K562 (cell line): Measurements from ENCODE around the gene MYO15B. TPM values are rescaled to one million over a fixed set of nuclear protein-coding genes. Genes with fewer than 3 reads are reported as not detected.
A peak's percentile ranks its signal among the peaks of the same experiment; 100 is the strongest.

ENCODE experiments used
- ATAC-seq: fragments of 200-7000 bp; cut with Tn5 transposase; 3 replicates; pipeline ENCODE4 v1.9.1; 2020; ENCODE audit warnings: moderate library complexity
- BruUV-seq: library from RNA; stranded (reverse); fragments of 400-500 nt; replicated peaks from 2 replicates; lab custom pipeline; 2021; lab: Mats Ljungman, UMichigan
- CTCF ChIA-PET: fragments of 300-600 bp; formaldehyde crosslinking; extraction: SDS; loops from one replicate; lab custom pipeline; 2021; ENCODE audit warnings: low intra/inter-chr PET ratio; lab: Yijun Ruan, JAX
- POLR2A ChIA-PET: fragments of 300-600, 350-650 bp; sonication (Branson Sonifier 250); formaldehyde crosslinking; extraction: SDS; loops from one replicate; lab custom pipeline; 2021; ENCODE audit warnings: antibody characterized with exemption, inconsistent platforms; lab: Yijun Ruan, JAX
- DNase-seq, 4 experiments: peaks; one replicate each; pipeline versions ENCODE4 v3.0.0 to v3.0.0-alpha.2; 2011 to 2018; ENCODE audit warnings: low spot score in 3 of 4, mixed read lengths in 3 of 4; ENCODE audit errors: extremely low read depth in 1 of 4
- FAIRE-seq: peaks from 2 replicates; lab custom pipeline; 2011; peaks lifted over from hg19 to GRCh38; lab: Jason Lieb, UNC
- H2AFZ ChIP-seq: 2 replicates; pipeline ENCODE4 v1.6.0; 2011; ENCODE audit warnings: low read depth, low read length, control low read depth, inconsistent platforms
- H3K27ac ChIP-seq: fragments of 200-600 bp; 3 replicates; pipeline ENCODE4 v1.8.0; 2011; ENCODE audit warnings: low read depth, mild to moderate bottlenecking, control low read depth, inconsistent platforms, low read length, moderate library complexity, mixed read lengths; ENCODE audit errors: extremely low read depth
- H3K27me3 ChIP-seq, 2 experiments: fragments of 300-600 bp in 1 of 2; 2 replicates in 1 of 2; 3 replicates in 1 of 2; pipeline versions ENCODE4 v1.6.0 to v1.8.0; 2011; ENCODE audit warnings: inconsistent platforms in 2 of 2, low read length in 2 of 2, mild to moderate bottlenecking in 1 of 2, mixed read lengths in 1 of 2, moderate library complexity in 1 of 2; ENCODE audit not compliant: control insufficient read depth in 2 of 2, insufficient read depth in 2 of 2
- H3K36me3 ChIP-seq: fragments of 300-600 bp; 3 replicates; pipeline ENCODE4 v1.8.0; 2011; ENCODE audit warnings: mild to moderate bottlenecking, low read length, inconsistent platforms; ENCODE audit not compliant: control insufficient read depth, insufficient read depth
- H3K4me1 ChIP-seq, 2 experiments: fragments of 200-600 bp in 1 of 2; replicated peaks in 1 of 2; 2 replicates in 1 of 2; 3 replicates in 1 of 2; pipeline versions ENCODE4 v1.5.1 to v1.8.0; 2011; ENCODE audit warnings: inconsistent platforms in 2 of 2, low read length in 2 of 2, mild to moderate bottlenecking in 1 of 2, mixed read lengths in 1 of 2, moderate library complexity in 1 of 2; ENCODE audit not compliant: control insufficient read depth in 2 of 2, insufficient read depth in 2 of 2
- H3K4me2 ChIP-seq: 2 replicates; pipeline ENCODE4 v1.6.1; 2011; ENCODE audit warnings: low read length, control low read depth, inconsistent platforms, mixed read lengths; ENCODE audit not compliant: insufficient read depth
- H3K4me3 ChIP-seq: fragments of 200-600 bp; sonication (generic), shearing (Covaris generic); 2 replicates; pipeline ENCODE4 v1.5.1; 2016; ENCODE audit warnings: control low read depth, inconsistent platforms
- H3K79me2 ChIP-seq: fragments of 200-600 bp; 3 replicates; pipeline ENCODE4 v1.8.0; 2011; ENCODE audit warnings: low read length, inconsistent platforms; ENCODE audit not compliant: control insufficient read depth, insufficient read depth
- H3K9ac ChIP-seq, 2 experiments: 2 replicates each; pipeline versions ENCODE4 v1.6.0 to v1.6.1; 2011; ENCODE audit warnings: low read depth in 2 of 2, low read length in 2 of 2, control low read depth in 1 of 2, inconsistent platforms in 1 of 2, mild to moderate bottlenecking in 1 of 2, mixed read lengths in 1 of 2; ENCODE audit not compliant: insufficient read depth in 1 of 2
- H3K9me1 ChIP-seq: one replicate; pipeline ENCODE4 v1.6.0; 2011; ENCODE audit warnings: inconsistent platforms, mild to moderate bottlenecking, low read length, moderate library complexity; ENCODE audit not compliant: control insufficient read depth, insufficient read depth
- H3K9me3 ChIP-seq: replicated peaks from 2 replicates; pipeline ENCODE4 v1.5.1; 2011; ENCODE audit warnings: low read depth, low read length, inconsistent platforms; ENCODE audit not compliant: control insufficient read depth, insufficient read depth
- H4K20me1 ChIP-seq: replicated peaks from 2 replicates; pipeline ENCODE4 v1.6.1; 2011; ENCODE audit warnings: low read length, inconsistent platforms, mixed read lengths; ENCODE audit not compliant: control insufficient read depth, insufficient read depth
- CBX2 ChIP-seq: fragments of 200-600 bp; sonication (generic); IDR thresholded peaks from one replicate; pipeline ENCODE4 v1.6.1; 2012; ENCODE audit warnings: mild to moderate bottlenecking, low read length, inconsistent platforms; ENCODE audit not compliant: insufficient read depth, poor library complexity, severe bottlenecking
- ETV6 ChIP-seq, 3 experiments: fragments of 150-350 bp in 1 of 3; sonication (generic) in 1 of 3; formaldehyde crosslinking in 1 of 3; IDR thresholded peaks; 2 replicates each; pipeline versions ENCODE4 v1.6.1 to v1.8.0; 2014 to 2022; ENCODE audit warnings: borderline replicate concordance in 2 of 3, low read depth in 2 of 3, antibody characterized with exemption in 1 of 3, low read length in 1 of 3, mild to moderate bottlenecking in 1 of 3, missing genetic modification reagents in 1 of 3
- GABPB1 ChIP-seq: sonication (generic); formaldehyde crosslinking; IDR thresholded peaks from 2 replicates; pipeline ENCODE4 v1.8.0; 2022; ENCODE audit warnings: mild to moderate bottlenecking, missing genetic modification reagents
- GABPB2 ChIP-seq: fragments of 250-450 bp; sonication (Bioruptor Pico); conservative IDR thresholded peaks from 2 replicates; pipeline ENCODE4 v1.5.1; 2021; ENCODE audit warnings: mild to moderate bottlenecking
- JUND ChIP-seq, 2 experiments: IDR thresholded peaks; 2 replicates in 1 of 2; 3 replicates in 1 of 2; pipeline ENCODE4 v1.6.1; 2011; ENCODE audit warnings: borderline replicate concordance in 2 of 2, low read depth in 2 of 2, low read length in 2 of 2, improper control_type of control experiment in 1 of 2, missing biosample characterization in 1 of 2, missing genetic modification characterization in 1 of 2, missing genetic modification reagents in 1 of 2
- MTA1 ChIP-seq: fragments of 450-650 bp; IDR thresholded peaks from 2 replicates; pipeline ENCODE4 v1.6.1; 2017; ENCODE audit warnings: borderline replicate concordance
- PHF20 ChIP-seq: fragments of 450-650 bp; IDR thresholded peaks from 2 replicates; pipeline ENCODE4 v1.6.1; 2018; ENCODE audit not compliant: partially characterized antibody
- RBFOX2 ChIP-seq: fragments of 200-400 bp; formaldehyde crosslinking; IDR thresholded peaks from 2 replicates; pipeline ENCODE4 v1.6.1; 2017; ENCODE audit warnings: low read depth, mild to moderate bottlenecking, low read length, moderate library complexity
- RUNX1 ChIP-seq: sonication (generic); IDR thresholded peaks from 2 replicates; pipeline ENCODE4 v1.6.1; 2016; ENCODE audit warnings: antibody characterized with exemption, low read depth
- TEAD4 ChIP-seq, 2 experiments: sonication (generic) in 1 of 2; formaldehyde crosslinking in 1 of 2; IDR thresholded peaks; 2 replicates each; pipeline versions ENCODE4 v1.6.1 to v1.8.0; 2012 to 2022; ENCODE audit warnings: borderline replicate concordance in 1 of 2, inconsistent platforms in 1 of 2, low read length in 1 of 2, mild to moderate bottlenecking in 1 of 2, missing genetic modification reagents in 1 of 2
- USF1 ChIP-seq: sonication (generic); formaldehyde crosslinking; IDR thresholded peaks from 2 replicates; pipeline ENCODE4 v1.9.0; 2022; ENCODE audit warnings: mild to moderate bottlenecking, missing genetic modification reagents
- ZNF133 ChIP-seq: fragments of 250-450 bp; sonication (Bioruptor Pico); IDR thresholded peaks from 2 replicates; pipeline ENCODE4 v1.4.0; 2020; ENCODE audit warnings: mild to moderate bottlenecking
- ZNF143 ChIP-seq: sonication (generic); formaldehyde crosslinking; IDR thresholded peaks from 2 replicates; pipeline ENCODE4 v1.9.0; 2022; ENCODE audit warnings: mild to moderate bottlenecking, missing genetic modification reagents
- WGBS: fragments of 100-300 bp; shearing (Covaris generic); methylation state at CpG from one replicate; pipeline ENCODE4 v1.1.6; 2016; ENCODE audit warnings: low coverage, mixed read lengths; ENCODE audit not compliant: insufficient coverage; ENCODE audit errors: missing lambda C conversion rate; 5-methylcytosine and 5-hydroxymethylcytosine counted together
- in situ Hi-C: fragments of 300-500 bp; cut with MboI; formaldehyde crosslinking; loops from 4 replicates; pipeline ENCODE4 v1.15.0; 2018; ENCODE audit warnings: inconsistent platforms, mixed read lengths
- intact Hi-C: fragments of 100-400 bp; cut with micrococcal nuclease; formaldehyde crosslinking; loops from 2 replicates; pipeline ENCODE4 v1.14.2; 2022
- polyA plus RNA-seq, 8 experiments: library from polyadenylated mRNA; depleted of rRNA in 4 of 8; stranded (reverse) in 5 of 8; unstranded in 3 of 8; fragments of >200 nt; fragmentation: Nextera tagmentation in 2 of 8; fragmentation: Illumina TruSeq in 1 of 8; extraction: Ambion mirVana in 2 of 8; extraction: Trizol in 1 of 8; gene quantifications; 2 replicates each; pipeline versions ENCODE4 v1.2.1 to v1.2.3, GENCODE V29; 2011 to 2014; ENCODE audit warnings: inconsistent platforms in 1 of 8, missing spikeins in 1 of 8
- total RNA-seq, 7 experiments: library from RNA; depleted of rRNA in 6 of 7; stranded (reverse); fragments of >200 nt in 6 of 7; fragmentation: Illumina TruSeq in 2 of 7; extraction: Trizol in 2 of 7; gene quantifications; 2 replicates each; pipeline versions ENCODE4 v1.2.1 to v1.2.3, GENCODE V29; 2011 to 2021; ENCODE audit warnings: low replicate concordance in 1 of 7
- TF ChIP-seq, protein P1 (sequence below): IDR thresholded peaks from 2 replicates; pipeline ENCODE4 v1.6.1; 2016; ENCODE audit warnings: missing genetic modification characterization, missing compliant biosample characterization

The MYO15B gene
- total and polyA plus RNA-seq, 9 of the 15 experiments (the other 6 are each of a cell fraction or from before 2014, with no cell fraction given) = 0.05 to 3.1 (median 0.83) TPM; not detected in 2

DNA sequence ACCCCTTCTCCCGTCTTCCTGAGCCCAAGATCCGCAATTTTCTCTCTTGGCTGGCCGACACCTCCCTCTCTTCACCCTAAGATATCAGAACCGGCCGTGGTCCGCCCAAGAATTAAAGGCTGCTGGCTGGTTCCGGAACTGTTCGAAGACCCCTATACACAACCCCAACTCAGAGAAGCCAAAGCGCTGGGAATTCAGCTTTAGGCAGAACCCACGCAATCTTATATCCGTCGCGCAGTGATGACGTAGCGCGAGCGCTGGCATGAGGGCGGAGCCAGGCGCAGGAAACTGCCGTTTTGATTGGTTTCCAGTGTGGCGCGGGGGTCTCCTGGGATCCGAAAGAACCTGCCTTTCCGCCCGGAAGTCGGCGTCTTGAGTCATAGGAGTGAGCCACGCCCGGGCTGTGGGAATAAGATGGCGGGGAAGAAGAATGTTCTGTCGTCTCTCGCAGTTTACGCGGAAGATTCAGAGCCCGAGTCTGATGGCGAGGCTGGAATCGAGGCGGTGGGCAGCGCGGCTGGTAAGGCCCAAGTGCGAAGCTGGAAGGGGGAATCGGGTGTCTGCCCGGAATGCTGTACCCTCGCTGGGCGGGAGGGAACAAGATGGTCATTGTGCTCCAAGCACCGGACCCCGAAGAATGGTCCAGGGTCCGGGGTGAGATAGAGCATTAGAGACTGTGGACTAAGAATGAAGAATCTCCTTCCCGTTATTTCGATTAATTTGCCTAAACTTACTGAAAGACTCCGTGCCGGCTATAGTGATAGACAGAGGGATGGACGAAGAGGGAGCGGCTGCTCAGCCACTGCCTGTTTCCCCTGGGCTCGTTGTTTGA lies 79.6 kb downstream of the MYO15B start, which contains the start of the genes RECQL5 and SAP30BP:
Gene RECQL5, minus strand, starts transcription at position 196 of the 832 bp plus-strand sequence. CDS start 597 bp downstream, outside the sequence.
Gene SAP30BP, plus strand, starts transcription at position 380 of the 832 bp plus-strand sequence. Its CDS starts 35 bp downstream, at position 415.
- Histone ChIP-seq H3K4me1 (peaks cover 3 to 13% of the 10 kb centered on the region in 2 experiments; a peak in 4 of 5 replicates), H3K27ac (peak within 1 kb of the TSS; percentile 81), H4K20me1 (no peaks in the 10 kb centered on the region; the same call in 1 of the 2 replicates), H3K9me3 (no peaks in the 10 kb centered on the region), H3K4me2 (peak within 1 kb of the TSS; percentile 95), H2AFZ (peak within 1 kb of the TSS; percentile 84), H3K36me3 (peaks cover 57% of the 10 kb centered on the region), H3K9me1 (no peaks in the 10 kb centered on the region), H3K4me3 (peak within 1 kb of the TSS; percentile 85), H3K79me2 (peaks cover 63% of the 10 kb centered on the region), H3K27me3 (no peaks in the 10 kb centered on the region), H3K9ac (peak within 1 kb of the TSS; percentile 85 to 99)
- BruUV-seq = TSS peak; percentile 77
- WGBS = under 1% methylated on average over 52 of the region's 55 CpGs
- intact Hi-C loops (no loop called here), in situ Hi-C loops (no loop called here)
- CTCF ChIA-PET = no interaction called here
- FAIRE-seq = peak; percentile 99
- POLR2A ChIA-PET = interaction anchor here (0.5 to 2.6 kb wide), 15 partner anchors 8 to 107 kb away, joined by 3 to 12 read pairs (median 4); partner anchors contain the start of gene SMIM5
- DNase-seq = peak; percentile 92 to 99 (median 96)
- peak; percentile 100 for ATAC-seq
- TF ChIP-seq ETV6 (IDR thresholded peaks at IDR 0.05; ENCODE audit: borderline replicate concordance in 1 of 2, low read depth in 2 of 2, low read length in 1 of 2) = no peak
- no peak for TF ChIP-seq ETV6 (CRISPR knock-in tag; IDR thresholded peaks at IDR 0.05; ENCODE audit: borderline replicate concordance)
- TF ChIP-seq, protein P1, sequence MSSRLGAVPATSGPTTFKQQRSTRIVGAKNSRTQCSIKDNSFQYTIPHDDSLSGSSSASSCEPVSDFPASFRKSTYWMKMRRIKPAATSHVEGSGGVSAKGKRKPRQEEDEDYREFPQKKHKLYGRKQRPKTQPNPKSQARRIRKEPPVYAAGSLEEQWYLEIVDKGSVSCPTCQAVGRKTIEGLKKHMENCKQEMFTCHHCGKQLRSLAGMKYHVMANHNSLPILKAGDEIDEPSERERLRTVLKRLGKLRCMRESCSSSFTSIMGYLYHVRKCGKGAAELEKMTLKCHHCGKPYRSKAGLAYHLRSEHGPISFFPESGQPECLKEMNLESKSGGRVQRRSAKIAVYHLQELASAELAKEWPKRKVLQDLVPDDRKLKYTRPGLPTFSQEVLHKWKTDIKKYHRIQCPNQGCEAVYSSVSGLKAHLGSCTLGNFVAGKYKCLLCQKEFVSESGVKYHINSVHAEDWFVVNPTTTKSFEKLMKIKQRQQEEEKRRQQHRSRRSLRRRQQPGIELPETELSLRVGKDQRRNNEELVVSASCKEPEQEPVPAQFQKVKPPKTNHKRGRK (tag) = no peak
- TF ChIP-seq USF1 (CRISPR knock-in tag) = peak; percentile 44; the same call in 1 of the 2 replicates
- peak; percentile 93 for TF ChIP-seq RBFOX2
- no peak for TF ChIP-seq ZNF143 (CRISPR knock-in tag)
- peak; percentile 99 for TF ChIP-seq PHF20
- TF ChIP-seq GABPB2 (CRISPR knock-in tag) = no peak
- peak; percentile 89 for TF ChIP-seq GABPB1 (CRISPR knock-in tag)
- TF ChIP-seq JUND (IDR thresholded peaks at IDR 0.05; ENCODE audit: borderline replicate concordance, low read depth, low read length) = peak; percentile 53
- peak; percentile 56; the same call in 1 of the 3 replicates for TF ChIP-seq JUND (tag; IDR thresholded peaks at IDR 0.05; ENCODE audit: borderline replicate concordance, low read depth, low read length)
- peak; percentile 98 for TF ChIP-seq MTA1
- no peak for TF ChIP-seq ZNF133 (CRISPR knock-in tag)
- TF ChIP-seq CBX2 = no peak
- TF ChIP-seq RUNX1 = no peak
- TF ChIP-seq TEAD4 (IDR thresholded peaks at IDR 0.05; ENCODE audit: low read length) = 0 out of 2 replicates have a peak, but pooled peaks have one; percentile 7
- TF ChIP-seq TEAD4 (CRISPR knock-in tag; IDR thresholded peaks at IDR 0.05; ENCODE audit: borderline replicate concordance) = no peak
